H54 (cell line): ENCODE results near the gene DSCAM.
"Not testable (repeated sequence)": the region's sequence is repeated elsewhere in the genome, so short reads cannot be mapped to it uniquely, and the experiment has no call there.

Experiments
- DNase-seq: peaks from one replicate; pipeline ENCODE4 v3.0.0; 2011; ENCODE audit warnings: low spot score, mixed read lengths; ENCODE audit not compliant: insufficient read length
- FAIRE-seq: peaks from 3 replicates; lab custom pipeline; 2011; peaks lifted over from hg19 to GRCh38; lab: Jason Lieb, UNC
- POLR2A ChIP-seq: IDR thresholded peaks from 2 replicates; pipeline ENCODE4 v1.6.1; 2011; ENCODE audit warnings: low read depth, mild to moderate bottlenecking, low read length

The DSCAM gene

GRCh38 chr21:40846587-40847411 is at the start of gene DSCAM:
TSS of gene DSCAM (minus strand) at chr21:40847158. CDS start at chr21:40846661, 497 bp downstream.
- FAIRE-seq (no peak), DNase-seq (no peak)
- no peak for TF ChIP-seq POLR2A

- DNase-seq, FAIRE-seq: not testable (repeated sequence)
Observed at GRCh38 chr21:40895697-40896096, 48.7 kb upstream of the DSCAM start.

DNA sequence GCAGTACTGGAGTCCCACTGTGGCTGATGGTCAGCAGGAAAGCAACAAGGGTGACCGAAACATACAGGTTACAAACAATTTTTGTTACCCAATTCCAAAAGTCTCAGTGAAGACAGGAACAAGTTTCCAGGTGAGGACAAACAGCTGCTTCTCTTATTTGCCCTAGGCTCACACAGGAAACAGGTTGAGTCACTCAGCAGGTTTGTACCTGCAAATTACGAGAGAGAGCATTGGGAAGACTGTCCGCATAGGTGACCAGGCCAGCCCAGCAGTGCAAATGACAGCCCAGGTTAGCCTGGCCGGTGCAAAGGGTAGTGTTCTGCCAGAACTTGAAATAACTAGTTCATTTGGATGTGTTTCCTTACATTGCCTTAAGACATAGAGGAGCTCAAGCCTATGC is 40.0 kb upstream of the DSCAM start:
- TF ChIP-seq POLR2A, result no peak
- DNase-seq (no peak), FAIRE-seq (no peak)

DNA sequence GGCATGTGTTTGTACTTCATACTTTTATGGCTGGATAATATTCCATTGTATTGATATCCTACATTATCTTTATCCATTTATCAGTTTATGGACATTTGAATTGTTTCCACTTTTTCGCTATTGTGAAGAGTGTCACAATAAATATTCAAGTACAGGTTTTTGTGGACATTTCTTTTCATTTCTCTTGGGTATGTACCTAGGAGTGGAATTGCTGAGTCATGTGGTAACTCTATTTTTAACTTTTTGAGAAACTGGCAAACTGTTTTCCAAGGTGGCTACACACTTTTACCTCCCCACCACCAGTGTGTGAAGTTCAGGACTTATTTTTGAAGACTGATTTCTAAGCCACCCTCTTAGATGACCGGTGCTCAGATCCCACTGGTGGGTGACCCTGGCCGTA is 39.0 kb upstream of the DSCAM start:
- no peak for TF ChIP-seq POLR2A
- FAIRE-seq, result no peak
- no peak for DNase-seq

- FAIRE-seq, result no peak
- TF ChIP-seq POLR2A, result no peak
- no peak for DNase-seq
Observed at GRCh38 chr21:40882192-40882915, 35.4 kb upstream of the DSCAM start.

DNA sequence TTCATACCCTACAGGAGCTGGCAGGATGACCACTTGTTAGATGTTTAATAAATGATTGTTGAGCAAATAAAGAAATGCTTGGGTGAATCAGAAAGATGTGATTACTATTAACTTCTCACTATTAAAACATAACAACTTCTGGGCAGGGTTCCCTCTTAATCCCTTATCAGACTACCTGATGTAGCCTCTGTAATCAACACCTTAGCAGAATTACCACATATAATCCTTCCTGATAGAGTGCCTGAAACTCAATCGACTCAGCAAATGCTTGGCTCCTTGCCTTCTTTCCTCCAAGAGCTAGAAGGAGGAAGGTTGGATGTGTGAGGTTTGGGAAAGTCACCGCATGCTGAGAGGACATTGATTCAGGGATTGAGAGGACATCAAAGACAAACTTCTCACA is 34.8 kb upstream of the DSCAM start:
- DNase-seq (no peak), FAIRE-seq (no peak)
- no peak for TF ChIP-seq POLR2A

GRCh38 chr21:40871099-40871498 is 24.1 kb upstream of the DSCAM start:
- DNase-seq, result no peak
- FAIRE-seq, result no peak
- TF ChIP-seq POLR2A, result no peak

GRCh38 chr21:40863839-40864238 is 16.9 kb upstream of the DSCAM start:
- TF ChIP-seq POLR2A, result no peak
- DNase-seq (no peak), FAIRE-seq (no peak)

DNA sequence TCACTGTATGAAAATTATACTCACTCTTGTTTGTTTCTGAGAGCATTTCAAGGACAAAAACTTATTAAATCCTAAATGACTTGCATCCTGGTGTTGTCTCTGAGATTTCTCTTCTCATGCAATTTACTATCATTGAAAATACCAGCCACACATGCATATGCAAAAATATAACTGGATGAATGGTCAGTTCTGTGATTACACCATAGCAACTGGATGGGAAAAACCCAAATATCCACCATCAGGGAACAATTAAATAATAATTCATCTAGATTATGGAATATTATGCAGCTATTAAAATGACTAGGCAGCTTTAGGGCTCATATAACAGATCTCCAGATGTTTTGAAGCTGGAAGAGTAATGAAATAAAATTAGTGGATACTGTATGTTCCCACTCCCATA is 11.6 kb upstream of the DSCAM start:
- DNase-seq (no peak), FAIRE-seq (no peak)
- no peak for TF ChIP-seq POLR2A

DNA sequence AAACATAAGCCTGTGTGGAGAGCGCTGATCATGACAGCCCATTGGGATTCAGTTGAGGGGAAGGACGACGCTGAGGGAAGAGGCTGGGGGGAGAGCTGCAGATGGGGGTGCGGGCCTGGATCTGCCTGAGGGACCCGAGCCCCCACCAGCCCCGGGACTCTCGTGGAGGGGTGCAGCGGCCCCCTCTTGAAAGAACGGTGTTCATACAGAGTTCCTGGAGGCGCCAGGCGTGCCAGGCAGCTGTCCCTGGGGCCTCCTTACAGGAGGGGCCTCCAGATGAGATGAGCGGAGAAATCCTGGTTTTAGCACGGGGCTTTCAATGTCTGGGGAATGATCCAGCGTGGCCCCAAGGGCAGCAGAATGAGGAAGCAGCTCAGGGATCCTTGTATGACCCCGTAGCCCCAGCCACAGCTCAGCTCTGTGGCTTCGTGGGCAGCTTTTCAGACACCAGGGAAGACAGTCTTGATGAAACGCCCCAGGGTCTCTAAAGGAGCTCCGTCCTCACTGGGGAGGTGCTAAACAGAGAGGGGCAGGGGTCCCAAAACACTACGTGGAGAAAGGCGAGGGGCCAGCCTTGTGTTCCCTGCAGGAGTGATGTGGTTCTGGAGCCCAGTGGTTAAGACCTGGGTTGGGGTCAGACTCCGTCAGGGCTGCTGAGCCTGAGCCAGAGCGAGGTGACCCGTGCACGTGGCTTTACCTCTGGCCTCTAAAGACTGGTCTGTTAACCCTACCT is 7.2 kb upstream of the DSCAM start:
- FAIRE-seq (no peak), DNase-seq (no peak)
- TF ChIP-seq POLR2A, result no peak

- TF ChIP-seq POLR2A, result no peak
- DNase-seq (no peak), FAIRE-seq (no peak)
Observed at GRCh38 chr21:40852563-40852962, 5.6 kb upstream of the DSCAM start.

- no peak for DNase-seq
- TF ChIP-seq POLR2A, result no peak
- no peak for FAIRE-seq
Observed at GRCh38 chr21:40851749-40852148, 4.8 kb upstream of the DSCAM start.

GRCh38 chr21:40850071-40850470 is 3.1 kb upstream of the DSCAM start:
- TF ChIP-seq POLR2A, result no peak
- no peak for DNase-seq
- no peak for FAIRE-seq

- DNase-seq (no peak), FAIRE-seq (no peak)
- TF ChIP-seq POLR2A, result no peak
Observed at GRCh38 chr21:40847951-40848350, 993 bp upstream of the DSCAM start.

GRCh38 chr21:40846103-40846502 is 855 bp downstream of the DSCAM start:
- no peak for FAIRE-seq
- no peak for DNase-seq
- no peak for TF ChIP-seq POLR2A
